GM18508 (cell line): ENCODE results near the gene NBPF8.
A peak's percentile ranks its signal among the peaks of the same experiment; 100 is the strongest.
"Not testable (repeated sequence)": the region's sequence is repeated elsewhere in the genome, so short reads cannot be mapped to it uniquely, and the experiment has no call there.

Experiments
- ATAC-seq: cut with Tn5 transposase; IDR thresholded peaks from one replicate; pipeline ENCODE4 v1.9.1; 2021; ENCODE audit warnings: moderate number of reproducible peaks; ENCODE audit not compliant: insufficient read depth, unreplicated experiment

The NBPF8 gene, protein sequence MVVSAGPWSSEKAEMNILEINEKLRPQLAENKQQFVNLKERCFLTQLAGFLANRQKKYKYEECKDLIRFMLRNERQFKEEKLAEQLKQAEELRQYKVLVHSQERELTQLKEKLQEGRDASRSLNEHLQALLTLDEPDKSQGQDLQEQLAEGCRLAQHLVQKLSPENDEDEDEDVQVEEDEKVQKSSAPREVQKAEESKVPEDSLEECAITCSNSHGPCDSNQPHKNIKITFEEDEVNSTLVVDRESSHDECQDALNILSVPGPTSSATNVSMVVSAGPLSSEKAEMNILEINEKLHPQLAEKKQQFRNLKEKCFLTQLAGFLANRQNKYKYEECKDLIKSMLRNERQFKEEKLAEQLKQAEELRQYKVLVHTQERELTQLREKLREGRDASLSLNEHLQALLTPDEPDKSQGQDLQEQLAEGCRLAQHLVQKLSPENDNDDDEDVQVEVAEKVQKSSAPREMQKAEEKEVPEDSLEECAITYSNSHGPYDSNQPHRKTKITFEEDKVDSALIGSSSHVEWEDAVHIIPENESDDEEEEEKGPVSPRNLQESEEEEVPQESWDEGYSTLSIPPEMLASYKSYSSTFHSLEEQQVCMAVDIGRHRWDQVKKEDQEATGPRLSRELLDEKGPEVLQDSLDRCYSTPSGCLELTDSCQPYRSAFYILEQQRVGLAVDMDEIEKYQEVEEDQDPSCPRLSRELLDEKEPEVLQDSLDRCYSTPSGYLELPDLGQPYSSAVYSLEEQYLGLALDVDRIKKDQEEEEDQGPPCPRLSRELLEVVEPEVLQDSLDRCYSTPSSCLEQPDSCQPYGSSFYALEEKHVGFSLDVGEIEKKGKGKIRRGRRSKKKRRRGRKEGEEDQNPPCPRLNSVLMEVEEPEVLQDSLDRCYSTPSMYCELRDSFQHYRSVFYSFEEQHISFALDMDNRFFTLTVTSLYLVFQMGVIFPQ

DNA sequence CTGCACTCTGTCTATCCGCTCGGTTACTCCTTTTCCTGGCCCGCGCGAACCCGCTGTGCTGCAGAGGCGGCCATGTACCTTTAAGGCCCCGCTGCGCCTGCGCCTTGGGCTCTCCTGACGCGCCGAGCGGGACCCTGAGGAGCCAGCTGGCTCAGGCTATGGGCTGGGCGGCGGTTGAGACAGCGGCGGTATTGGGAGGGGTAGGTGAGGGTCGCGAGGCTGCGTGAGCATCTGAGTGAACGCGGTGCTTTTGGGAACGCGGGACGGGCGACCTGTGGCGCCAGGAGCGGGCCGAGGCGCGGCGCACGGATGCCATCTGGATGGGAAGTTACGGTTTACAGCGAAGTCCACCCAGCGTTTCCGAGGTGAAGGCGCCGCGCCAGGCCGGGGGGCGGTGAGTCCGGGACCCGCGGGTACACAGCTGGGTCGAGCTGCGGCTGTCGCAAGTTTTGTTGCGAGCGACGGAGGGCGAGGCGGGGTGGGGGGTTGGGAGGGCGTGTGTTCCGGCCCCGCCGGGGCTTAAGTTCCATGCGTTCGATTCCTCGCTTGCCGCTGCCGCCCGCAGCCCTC lies at the start of gene NBPF8:
Gene NBPF8, plus strand, starts transcription at position 125 of the 570 bp plus-strand sequence. CDS start 21,488 bp downstream, outside the sequence.
- ATAC-seq, result peak; percentile 84

DNA sequence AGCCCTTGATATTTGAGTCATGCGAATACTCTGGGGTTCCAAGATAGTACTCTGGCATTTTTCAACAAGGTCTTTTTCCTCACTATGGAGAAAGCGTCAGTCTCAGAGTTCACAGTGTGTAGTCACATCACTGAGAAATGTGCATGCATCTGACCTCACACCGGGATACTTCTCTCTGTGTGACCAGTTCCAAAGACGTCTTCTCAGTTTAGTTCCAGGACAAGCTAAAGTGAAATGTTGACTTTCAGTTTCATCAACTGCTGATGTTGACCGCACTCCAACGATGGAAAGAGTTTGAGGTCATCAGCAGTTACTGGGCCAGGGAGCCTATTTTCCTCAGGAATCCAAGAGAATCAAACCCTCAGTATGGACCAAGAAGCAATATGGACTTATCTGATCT lies 47.1 kb upstream of the NBPF8 start:
- ATAC-seq, result not testable (repeated sequence)

DNA sequence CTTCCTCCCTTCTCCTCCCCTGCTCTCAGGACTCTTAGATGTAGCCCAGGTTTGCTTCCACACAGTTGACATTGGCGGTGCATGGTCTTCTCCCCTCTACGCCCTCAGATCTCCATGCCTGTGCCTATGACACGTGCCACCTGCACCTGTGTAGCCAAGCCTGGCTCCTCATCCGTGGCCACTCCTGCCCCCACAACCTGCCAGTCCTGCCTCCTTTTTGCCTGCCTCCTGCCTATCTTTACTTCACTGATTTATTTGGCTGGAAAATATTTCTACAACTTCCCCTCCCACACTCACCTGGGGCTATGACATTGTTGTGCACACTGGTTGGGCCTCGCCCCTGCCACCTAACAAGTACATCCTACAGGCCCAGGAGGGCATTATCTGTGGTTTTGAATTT lies 28.2 kb upstream of the NBPF8 start:
- not testable (repeated sequence) for ATAC-seq

DNA sequence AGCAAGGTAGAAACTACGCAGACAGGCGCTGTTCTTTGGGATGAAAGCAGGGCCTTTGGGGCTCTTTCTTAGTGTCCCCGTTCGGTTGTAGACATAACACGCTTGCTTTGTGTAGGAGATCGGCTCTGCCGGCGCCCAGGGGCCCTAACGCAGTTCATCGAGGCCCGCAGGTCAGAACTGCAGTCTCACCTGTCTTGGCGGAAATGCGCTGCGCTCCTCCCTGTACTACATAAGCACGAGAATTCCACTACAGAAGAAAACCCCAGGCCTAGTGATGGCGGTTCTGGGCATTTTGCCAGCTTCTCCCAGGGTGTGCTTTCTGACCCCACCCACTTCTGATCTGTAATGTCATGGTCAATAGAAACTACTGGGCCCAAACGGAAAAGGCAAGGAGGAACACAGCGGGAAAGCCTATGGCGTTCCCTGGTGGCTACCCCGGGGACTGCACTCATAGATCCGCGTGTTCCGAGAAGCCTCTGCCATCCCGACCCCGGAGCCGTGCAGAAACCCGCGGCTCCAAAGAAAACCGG lies 26.2 kb upstream of the NBPF8 start:
- ATAC-seq, result not testable (repeated sequence)

DNA sequence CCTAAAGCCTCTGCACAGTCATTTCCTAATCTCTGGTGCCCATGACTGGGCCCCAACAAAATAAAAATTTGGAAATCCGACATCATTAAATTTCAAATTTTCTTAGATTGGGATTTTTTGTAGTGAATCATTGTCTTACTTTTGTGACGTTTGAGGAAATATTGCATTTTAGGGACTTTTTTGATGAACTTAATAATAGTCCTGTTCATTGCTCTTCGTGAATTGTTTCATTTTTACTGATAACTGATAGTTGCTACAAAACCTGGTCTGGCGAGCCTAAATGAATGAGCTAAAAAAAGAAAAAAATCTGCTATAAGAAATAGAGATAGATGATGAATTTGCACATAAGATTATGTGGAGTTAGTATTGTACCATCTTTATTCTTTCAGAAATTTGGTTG lies 23.5 kb upstream of the NBPF8 start:
- not testable (repeated sequence) for ATAC-seq

DNA sequence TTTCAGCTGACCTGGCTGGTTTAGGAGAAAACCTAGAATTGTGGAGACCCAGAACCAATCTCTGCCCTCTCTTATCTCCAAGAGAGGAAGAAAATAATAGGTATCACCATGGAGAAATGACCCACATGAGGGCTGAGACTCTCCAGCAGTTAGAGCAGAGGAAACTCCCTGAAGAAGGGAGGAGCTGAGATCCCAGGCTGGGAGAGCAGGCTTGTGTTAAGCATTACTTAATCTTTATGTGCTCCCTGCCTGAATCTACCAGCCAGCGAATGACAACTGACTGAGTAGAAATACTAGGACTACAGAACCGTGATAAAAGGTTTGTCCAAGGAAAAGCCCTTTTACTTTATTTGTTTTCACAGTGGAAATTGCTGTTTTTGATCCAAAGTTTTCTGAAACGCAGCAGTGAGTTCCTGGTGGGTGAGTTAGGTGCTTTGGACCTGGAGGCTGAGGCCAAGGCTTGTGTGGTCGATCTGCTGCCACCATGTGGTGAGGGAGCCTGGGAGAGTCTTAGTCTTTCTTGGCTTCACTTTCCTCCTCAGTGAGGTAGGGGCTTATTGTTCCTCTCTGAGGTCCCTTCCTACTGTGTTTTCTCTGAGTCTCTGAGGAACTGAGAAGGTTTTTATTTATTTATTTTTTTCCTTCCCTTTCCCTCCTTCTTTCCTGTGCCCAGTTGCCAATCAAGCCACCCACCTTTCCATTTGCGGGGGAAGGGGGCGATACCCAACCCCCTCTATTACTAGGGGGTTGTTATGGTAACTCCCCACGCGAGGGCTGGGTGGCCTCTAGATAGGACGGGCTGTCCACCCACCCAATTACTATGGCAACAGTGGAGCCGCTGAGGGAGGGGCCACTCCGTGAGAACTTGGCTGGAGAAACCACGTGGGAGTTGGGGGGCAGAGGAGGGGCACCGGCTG lies 21.3 kb upstream of the NBPF8 start:
- ATAC-seq, result not testable (repeated sequence)

DNA sequence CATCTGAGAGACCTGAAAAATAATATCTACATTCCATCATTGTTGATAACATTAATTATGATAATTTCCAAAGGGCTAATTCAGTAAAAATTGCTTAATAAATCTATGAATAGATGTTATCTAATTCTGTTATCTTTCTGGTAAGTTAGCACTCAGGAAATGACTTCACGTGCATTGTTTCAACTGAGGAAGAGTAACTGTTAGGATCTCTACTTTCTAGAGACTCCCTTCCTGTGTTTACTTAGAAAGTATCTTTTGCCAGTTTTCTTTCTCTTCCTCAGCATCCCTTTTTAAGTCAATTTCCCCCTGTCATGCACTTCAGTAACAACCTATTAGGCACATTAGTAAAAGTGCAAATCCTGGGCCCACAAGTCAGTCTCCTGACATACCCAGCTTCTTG lies 9.5 kb upstream of the NBPF8 start:
- ATAC-seq, result not testable (repeated sequence)

DNA sequence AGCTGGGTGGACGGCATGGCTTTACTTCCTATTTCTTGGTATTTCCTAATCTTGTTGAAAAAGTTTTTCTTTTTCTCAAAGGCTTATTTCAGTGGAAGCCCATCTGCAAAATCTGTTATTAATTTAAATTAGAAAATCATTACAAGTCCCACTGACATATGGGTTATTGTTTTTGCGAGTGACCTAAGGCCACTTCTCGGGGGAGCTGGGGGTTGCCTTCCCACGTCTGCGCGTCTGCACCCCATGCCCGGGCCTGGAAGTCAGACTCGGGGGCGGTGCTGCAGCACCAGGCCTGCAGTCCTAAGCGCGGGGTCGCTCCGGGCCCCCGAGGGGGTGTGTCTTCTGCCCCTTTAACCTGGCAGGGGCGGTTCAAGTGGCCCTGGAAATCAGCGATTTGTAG lies 384 bp upstream of the NBPF8 start:
- ATAC-seq, result not testable (repeated sequence)

DNA sequence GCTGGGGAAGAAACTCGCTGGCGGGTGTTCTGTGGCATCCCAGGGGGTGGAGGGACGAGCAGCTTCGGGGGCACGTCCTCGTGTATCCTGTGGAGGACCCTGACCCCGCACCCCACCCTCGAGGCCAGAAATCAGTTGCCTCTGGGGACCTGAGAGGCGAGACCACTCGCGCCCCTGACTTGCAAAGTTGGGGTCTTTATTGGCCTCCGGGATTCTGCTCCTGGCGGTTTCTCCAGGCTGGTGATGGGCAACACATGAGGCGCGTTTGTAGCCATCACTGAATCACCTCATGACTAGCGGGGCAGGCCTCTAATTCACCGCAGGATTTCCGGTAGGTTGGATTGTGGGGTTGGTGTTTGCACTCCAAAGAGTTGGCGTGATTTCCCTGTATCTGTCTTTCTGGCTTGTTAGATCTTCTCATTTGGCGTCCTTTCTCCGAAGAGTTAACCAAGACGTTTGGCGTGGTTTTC lies 692 bp downstream of the NBPF8 start:
- ATAC-seq, result peak; percentile 17

DNA sequence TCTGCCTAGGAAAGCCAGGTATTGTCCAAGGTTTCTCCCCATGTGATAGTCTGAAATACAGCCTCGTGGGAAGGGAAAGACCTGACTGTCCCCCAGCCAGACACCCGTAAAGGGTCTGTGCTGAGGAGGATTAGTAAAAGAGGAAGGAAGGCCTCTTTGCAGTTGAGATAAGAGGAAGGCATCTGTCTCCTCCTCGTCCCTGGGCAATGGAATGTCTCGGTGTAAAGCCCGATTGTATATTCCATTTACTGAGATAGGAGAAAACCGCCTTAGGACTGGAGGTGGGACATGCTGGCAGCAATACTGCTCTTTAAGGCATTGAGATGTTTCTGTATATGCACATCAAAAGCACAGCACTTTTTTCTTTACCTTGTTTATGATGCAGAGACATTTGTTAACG lies 10.2 kb downstream of the NBPF8 start:
- ATAC-seq, result not testable (repeated sequence)

DNA sequence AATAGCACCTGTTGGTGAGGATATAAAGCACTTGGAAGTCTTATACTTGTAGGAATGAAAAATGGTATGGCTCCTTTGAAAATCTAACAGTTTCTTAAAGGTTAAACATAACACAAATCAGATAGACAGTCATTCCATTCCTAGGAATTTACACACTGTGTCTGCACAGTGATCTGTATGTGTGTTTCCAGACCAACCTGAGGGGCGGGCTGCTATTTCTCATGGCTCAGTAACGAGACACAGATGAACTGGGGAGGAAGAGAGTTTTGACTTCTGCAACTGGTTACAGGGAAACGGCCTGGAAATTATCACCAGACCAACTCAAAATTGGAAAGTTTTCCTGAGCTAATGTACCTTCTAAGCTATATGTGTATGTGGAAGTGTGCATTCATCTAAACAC lies 16.8 kb downstream of the NBPF8 start:
- not testable (repeated sequence) for ATAC-seq

DNA sequence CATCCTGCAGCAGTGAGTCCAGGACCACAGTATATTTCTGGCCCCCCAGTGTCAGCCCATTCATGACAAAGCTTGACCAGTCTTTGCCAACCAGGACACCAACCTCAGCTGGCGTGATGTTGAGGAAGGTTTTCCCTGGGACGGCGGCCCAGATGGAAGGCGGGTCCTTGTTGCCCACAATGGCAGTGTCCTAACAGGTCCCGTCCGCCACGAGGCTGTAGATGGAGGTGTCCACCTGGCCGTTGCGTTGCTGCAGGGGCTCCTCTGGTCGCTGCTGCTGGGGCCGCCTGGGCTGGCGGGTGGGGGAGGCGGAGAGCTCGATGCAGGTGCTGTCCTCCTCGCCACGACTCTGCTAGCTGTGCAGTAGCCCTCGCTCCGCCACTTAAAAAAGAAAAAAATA lies 19.0 kb downstream of the NBPF8 start:
- not testable (repeated sequence) for ATAC-seq

DNA sequence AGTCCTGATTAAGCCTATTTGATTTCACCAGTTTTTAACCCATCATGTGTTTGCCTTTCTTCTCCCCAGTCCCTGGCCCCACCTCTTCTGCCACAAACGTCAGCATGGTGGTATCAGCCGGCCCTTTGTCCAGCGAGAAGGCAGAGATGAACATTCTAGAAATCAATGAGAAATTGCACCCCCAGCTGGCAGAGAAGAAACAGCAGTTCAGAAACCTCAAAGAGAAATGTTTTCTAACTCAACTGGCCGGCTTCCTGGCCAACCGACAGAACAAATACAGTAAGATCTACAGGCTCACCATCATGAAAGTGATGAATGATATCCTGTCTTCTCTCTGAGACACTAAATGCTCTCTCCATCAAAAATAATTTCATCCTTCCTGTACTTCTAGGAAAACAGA lies 34.3 kb downstream of the NBPF8 start:
- ATAC-seq, result not testable (repeated sequence)
